DND-41 (cell line): ENCODE results near the gene NEU2.

Experiments used
- ATAC-seq: fragments of 200-7000 bp; cut with Tn5 transposase; 3 replicates; pipeline ENCODE4 v1.9.1; 2021; ENCODE audit warnings: low read depth; ENCODE audit not compliant: insufficient read depth
- DNase-seq: peaks from one replicate; pipeline ENCODE4 v3.0.0-alpha.2; 2020
- H2AFZ ChIP-seq: 2 replicates; pipeline ENCODE4 v1.6.0; 2012; ENCODE audit warnings: low read depth, low read length
- H3K27ac ChIP-seq: 2 replicates; pipeline ENCODE4 v1.5.1; 2012; ENCODE audit warnings: low read length, inconsistent platforms
- H3K27me3 ChIP-seq: fragments of 200-600 bp; sonication (generic); 2 replicates; pipeline ENCODE4 v1.6.0; 2012; ENCODE audit warnings: low read length, mild to moderate bottlenecking, inconsistent platforms; ENCODE audit not compliant: insufficient read depth, poor library complexity
- H3K36me3 ChIP-seq: 2 replicates; pipeline ENCODE4 v1.5.1; 2012; ENCODE audit warnings: low read length, inconsistent platforms; ENCODE audit not compliant: insufficient read depth
- H3K4me1 ChIP-seq: 2 replicates; pipeline ENCODE4 v1.5.1; 2012; ENCODE audit warnings: mild to moderate bottlenecking, low read length; ENCODE audit not compliant: insufficient read depth
- H3K4me2 ChIP-seq: 2 replicates; pipeline ENCODE4 v1.6.0; 2012; ENCODE audit warnings: mild to moderate bottlenecking, moderate library complexity, low read length, inconsistent platforms; ENCODE audit not compliant: insufficient read depth
- H3K4me3 ChIP-seq, 2 experiments: fragments of 200-600 bp in 1 of 2; shearing (Covaris generic) in 1 of 2; 2 replicates each; pipeline ENCODE4 v1.5.1; 2012 to 2016; ENCODE audit warnings: inconsistent platforms in 2 of 2, low read length in 2 of 2, mild to moderate bottlenecking in 2 of 2, low read depth in 1 of 2, moderate library complexity in 1 of 2
- H3K79me2 ChIP-seq: 2 replicates; pipeline ENCODE4 v1.6.0; 2012; ENCODE audit warnings: low read length, inconsistent platforms; ENCODE audit not compliant: insufficient read depth
- H3K9ac ChIP-seq: 2 replicates; pipeline ENCODE4 v1.6.0; 2012; ENCODE audit warnings: low read depth, mild to moderate bottlenecking, inconsistent platforms, low read length, moderate library complexity
- H3K9me3 ChIP-seq: 2 replicates; pipeline ENCODE4 v1.5.1; 2012; ENCODE audit warnings: low read length, moderate library complexity, mild to moderate bottlenecking, inconsistent platforms; ENCODE audit not compliant: insufficient read depth, severe bottlenecking
- H4K20me1 ChIP-seq: 2 replicates; pipeline ENCODE4 v1.6.0; 2012; ENCODE audit warnings: low read length; ENCODE audit not compliant: insufficient read depth
- EZH2 ChIP-seq: IDR thresholded peaks from 3 replicates; pipeline ENCODE4 v1.6.1; 2012; ENCODE audit warnings: borderline replicate concordance, low read depth, mild to moderate bottlenecking, moderate library complexity, low read length, inconsistent platforms; ENCODE audit not compliant: severe bottlenecking
- TF ChIP-seq, protein P1 (sequence below): IDR thresholded peaks from 2 replicates; pipeline ENCODE4 v1.5.1; 2012; ENCODE audit warnings: borderline replicate concordance, low read length, moderate library complexity, mild to moderate bottlenecking; ENCODE audit not compliant: poor library complexity, severe bottlenecking; ENCODE audit errors: extremely low read depth

The NEU2 gene

DNA sequence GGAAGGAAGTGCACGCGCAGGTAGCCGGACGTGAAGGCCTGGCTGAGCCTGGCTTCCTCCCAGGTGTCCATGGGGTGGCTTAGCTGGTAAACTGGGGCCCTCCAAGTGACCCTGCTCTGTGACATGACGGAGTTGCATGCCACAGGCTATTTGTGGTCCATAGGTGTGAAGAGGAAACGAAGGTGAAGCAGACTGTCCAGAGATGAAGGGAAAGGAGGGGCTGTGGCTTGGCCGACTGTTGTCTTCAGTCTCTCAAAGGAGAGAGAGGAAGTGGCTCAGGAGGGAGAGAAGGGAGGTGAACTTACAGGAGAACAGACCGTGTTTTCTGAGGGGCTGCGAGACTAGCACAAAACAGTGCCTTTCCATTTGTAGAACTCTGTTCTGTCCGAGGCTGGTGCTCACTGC is 47.0 kb downstream of the NEU2 start:
- Histone ChIP-seq H3K27ac (no peak overlapping the region), H3K4me3 (no peak overlapping the region), H3K27me3 (no peaks in the 10 kb centered on the region), H3K9ac (no peak overlapping the region), H3K4me1 (peaks cover 57% of the 10 kb centered on the region), H2AFZ (no peak overlapping the region), H3K36me3 (peaks cover 36% of the 10 kb centered on the region), H3K9me3 (no peaks in the 10 kb centered on the region), H4K20me1 (peaks cover 50% of the 10 kb centered on the region), H3K79me2 (peaks cover 14% of the 10 kb centered on the region), H3K4me2 (no peak overlapping the region)
- ATAC-seq (no peak), DNase-seq (no peak)
- no peak for TF ChIP-seq EZH2

GRCh38 chr2:233079953-233080835 is 47.7 kb downstream of the NEU2 start:
- Histone ChIP-seq H3K4me1 (peaks cover 49% of the 10 kb centered on the region), H3K4me3 (no peak overlapping the region), H3K36me3 (peaks cover 39% of the 10 kb centered on the region), H4K20me1 (peaks cover 53% of the 10 kb centered on the region), H3K27me3 (no peaks in the 10 kb centered on the region), H2AFZ (no peak overlapping the region), H3K27ac (no peak overlapping the region), H3K9ac (no peak overlapping the region), H3K79me2 (peaks cover 9% of the 10 kb centered on the region), H3K4me2 (no peak overlapping the region), H3K9me3 (no peaks in the 10 kb centered on the region)
- no peak for TF ChIP-seq EZH2
- TF ChIP-seq, protein P1, sequence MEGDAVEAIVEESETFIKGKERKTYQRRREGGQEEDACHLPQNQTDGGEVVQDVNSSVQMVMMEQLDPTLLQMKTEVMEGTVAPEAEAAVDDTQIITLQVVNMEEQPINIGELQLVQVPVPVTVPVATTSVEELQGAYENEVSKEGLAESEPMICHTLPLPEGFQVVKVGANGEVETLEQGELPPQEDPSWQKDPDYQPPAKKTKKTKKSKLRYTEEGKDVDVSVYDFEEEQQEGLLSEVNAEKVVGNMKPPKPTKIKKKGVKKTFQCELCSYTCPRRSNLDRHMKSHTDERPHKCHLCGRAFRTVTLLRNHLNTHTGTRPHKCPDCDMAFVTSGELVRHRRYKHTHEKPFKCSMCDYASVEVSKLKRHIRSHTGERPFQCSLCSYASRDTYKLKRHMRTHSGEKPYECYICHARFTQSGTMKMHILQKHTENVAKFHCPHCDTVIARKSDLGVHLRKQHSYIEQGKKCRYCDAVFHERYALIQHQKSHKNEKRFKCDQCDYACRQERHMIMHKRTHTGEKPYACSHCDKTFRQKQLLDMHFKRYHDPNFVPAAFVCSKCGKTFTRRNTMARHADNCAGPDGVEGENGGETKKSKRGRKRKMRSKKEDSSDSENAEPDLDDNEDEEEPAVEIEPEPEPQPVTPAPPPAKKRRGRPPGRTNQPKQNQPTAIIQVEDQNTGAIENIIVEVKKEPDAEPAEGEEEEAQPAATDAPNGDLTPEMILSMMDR = no peak
- ATAC-seq (no peak), DNase-seq (no peak)

- no peaks in the 10 kb centered on the region for H3K27me3 ChIP-seq
- peak overlapping the region; percentile 35; the same call in 1 of the 2 replicates for H3K27ac ChIP-seq
- H4K20me1 ChIP-seq = peaks cover 56% of the 10 kb centered on the region
- H2AFZ ChIP-seq = no peak overlapping the region
- no peak for ATAC-seq
- H3K4me1 ChIP-seq = peaks cover 43% of the 10 kb centered on the region
- H3K9ac ChIP-seq = no peak overlapping the region
- DNase-seq = no peak
- H3K4me3 ChIP-seq = no peak overlapping the region
- no peak overlapping the region for H3K4me2 ChIP-seq
- peaks cover 9% of the 10 kb centered on the region for H3K79me2 ChIP-seq
- no peak for TF ChIP-seq EZH2
- TF ChIP-seq, protein P1 = no peak
- H3K9me3 ChIP-seq = no peaks in the 10 kb centered on the region
- peaks cover 39% of the 10 kb centered on the region for H3K36me3 ChIP-seq
These were observed 48.4 kb downstream of the NEU2 start for GRCh38 chr2:233080836-233081229.

GRCh38 chr2:233081232-233081730 is 48.8 kb downstream of the NEU2 start:
- H3K27ac ChIP-seq = peak overlapping the region; percentile 56
- H3K4me2 ChIP-seq = no peak overlapping the region
- DNase-seq = peak; percentile 81
- peaks cover 38% of the 10 kb centered on the region for H3K4me1 ChIP-seq
- peak; percentile 92 for ATAC-seq
- H3K79me2 ChIP-seq = peaks cover 9% of the 10 kb centered on the region
- H3K4me3 ChIP-seq = no peak overlapping the region
- H3K27me3 ChIP-seq = no peaks in the 10 kb centered on the region
- peaks cover 39% of the 10 kb centered on the region for H3K36me3 ChIP-seq
- peaks cover 56% of the 10 kb centered on the region for H4K20me1 ChIP-seq
- H3K9ac ChIP-seq = no peak overlapping the region
- H3K9me3 ChIP-seq = no peaks in the 10 kb centered on the region
- no peak overlapping the region for H2AFZ ChIP-seq
- TF ChIP-seq, protein P1 = no peak
- TF ChIP-seq EZH2 = no peak
